Neuronal stem cell (in vitro differentiated cells): ENCODE data around the gene STEAP4.

Experiments used
- DNase-seq: peaks from one replicate; pipeline ENCODE4 v3.0.0-alpha.2; 2013; ENCODE audit warnings: low spot score
- H2AFZ ChIP-seq: one replicate; pipeline ENCODE4 v1.6.1; 2013; ENCODE audit warnings: mild to moderate bottlenecking, low read length, inconsistent platforms
- H2AK5ac ChIP-seq: 2 replicates; pipeline ENCODE4 v1.6.1; 2013; ENCODE audit warnings: low read depth, mild to moderate bottlenecking, inconsistent platforms, low read length, moderate library complexity, mixed read lengths
- H2BK120ac ChIP-seq: 2 replicates; pipeline ENCODE4 v1.6.1; 2013; ENCODE audit warnings: low read depth, mild to moderate bottlenecking, inconsistent platforms, low read length, moderate library complexity, mixed read lengths
- H2BK12ac ChIP-seq: one replicate; pipeline ENCODE4 v1.6.1; 2013; ENCODE audit warnings: low read length, inconsistent platforms
- H2BK15ac ChIP-seq: 2 replicates; pipeline ENCODE4 v1.6.1; 2013; ENCODE audit warnings: mild to moderate bottlenecking, low read length, inconsistent platforms, mixed read lengths
- H2BK5ac ChIP-seq: one replicate; pipeline ENCODE4 v1.6.1; 2013; ENCODE audit warnings: inconsistent platforms, mild to moderate bottlenecking, low read length, moderate library complexity
- H3K14ac ChIP-seq: one replicate; pipeline ENCODE4 v1.6.1; 2013; ENCODE audit warnings: low read length, inconsistent platforms
- H3K18ac ChIP-seq: 2 replicates; pipeline ENCODE4 v1.6.1; 2013; ENCODE audit warnings: low read length, inconsistent platforms
- H3K23ac ChIP-seq: 2 replicates; pipeline ENCODE4 v1.6.1; 2013; ENCODE audit warnings: low read depth, mild to moderate bottlenecking, mixed read lengths, low read length, inconsistent platforms; ENCODE audit not compliant: poor library complexity
- H3K27ac ChIP-seq: replicated peaks from 3 replicates; pipeline ENCODE4 v1.5.1; 2013; ENCODE audit warnings: low read length, inconsistent platforms
- H3K27me3 ChIP-seq, 3 experiments: 2 replicates each; pipeline ENCODE4 v1.6.1; 2013; ENCODE audit warnings: low read length in 3 of 3, mild to moderate bottlenecking in 2 of 3, inconsistent platforms in 1 of 3, low read depth in 1 of 3, mixed read lengths in 1 of 3, moderate library complexity in 1 of 3; ENCODE audit not compliant: control insufficient read depth in 3 of 3, insufficient read depth in 3 of 3
- H3K36me3 ChIP-seq, 2 donors: replicated peaks in 1 of 2; 2 replicates each; pipeline ENCODE4 v1.6.1; 2013; ENCODE audit warnings: low read length in 2 of 2; ENCODE audit not compliant: control insufficient read depth in 2 of 2, insufficient read depth in 2 of 2
- H3K4ac ChIP-seq: 2 replicates; pipeline ENCODE4 v1.6.1; 2013; ENCODE audit warnings: inconsistent platforms, mild to moderate bottlenecking, low read length, moderate library complexity
- H3K4me1 ChIP-seq, 2 donors: 1 replicate in 1 of 2; 2 replicates in 1 of 2; pipeline ENCODE4 v1.6.1; 2013; ENCODE audit warnings: low read length in 2 of 2, low read depth in 1 of 2; ENCODE audit not compliant: control insufficient read depth in 2 of 2, insufficient read depth in 1 of 2
- H3K4me2 ChIP-seq: one replicate; pipeline ENCODE4 v1.6.1; 2013; ENCODE audit warnings: mild to moderate bottlenecking, low read length, inconsistent platforms; ENCODE audit not compliant: insufficient read depth, poor library complexity, severe bottlenecking
- H3K4me3 ChIP-seq, 2 donors: 2 replicates each; pipeline ENCODE4 v1.5.1; 2013; ENCODE audit warnings: low read length in 2 of 2, mild to moderate bottlenecking in 2 of 2, inconsistent platforms in 1 of 2, moderate library complexity in 1 of 2
- H3K79me1 ChIP-seq: one replicate; pipeline ENCODE4 v1.6.1; 2013; ENCODE audit warnings: low read depth, mild to moderate bottlenecking, inconsistent platforms, low read length, moderate library complexity
- H3K9ac ChIP-seq: one replicate; pipeline ENCODE4 v1.6.1; 2013; ENCODE audit warnings: mild to moderate bottlenecking, low read depth, low read length, inconsistent platforms; ENCODE audit not compliant: poor library complexity
- H3K9me3 ChIP-seq, 2 donors: replicated peaks in 1 of 2; 2 replicates each; pipeline versions ENCODE3 to v1.6.1; 2013; ENCODE audit warnings: low read length in 2 of 2, mild to moderate bottlenecking in 2 of 2, inconsistent platforms in 1 of 2, low read depth in 1 of 2, mixed read lengths in 1 of 2, moderate library complexity in 1 of 2; ENCODE audit not compliant: control insufficient read depth in 2 of 2, insufficient read depth in 1 of 2
- H4K8ac ChIP-seq: one replicate; pipeline ENCODE4 v1.6.1; 2013; ENCODE audit warnings: low read depth, mild to moderate bottlenecking, inconsistent platforms, low read length, moderate library complexity
- H4K91ac ChIP-seq: one replicate; pipeline ENCODE4 v1.6.1; 2013; ENCODE audit warnings: low read length, low read depth, mild to moderate bottlenecking, inconsistent platforms; ENCODE audit not compliant: poor library complexity
- WGBS, 2 donors: extraction: QIAGEN DNeasy Blood & Tissue Kit; methylation state at CpG; one replicate each; pipeline ENCODE4 v1.1.7; 2013; ENCODE audit warnings: missing lambda C conversion rate in 2 of 2, mixed read lengths in 1 of 2; ENCODE audit not compliant: insufficient read length in 2 of 2, insufficient replicate concordance in 1 of 2; ENCODE audit errors: extremely low coverage in 2 of 2; 5-methylcytosine and 5-hydroxymethylcytosine counted together

The STEAP4 gene

GRCh38 chr7:88256906-88257305, 49.8 kb downstream of the STEAP4 start:
- Histone ChIP-seq H3K23ac (no peak overlapping the region), H2BK15ac (no peak overlapping the region), H3K79me1 (no peaks in the 10 kb centered on the region), H4K8ac (no peak overlapping the region), H3K14ac (no peak overlapping the region), H4K91ac (no peak overlapping the region), H2BK5ac (no peak overlapping the region), H3K4me1 (no peaks in the 10 kb centered on the region), H2BK120ac (no peak overlapping the region), H3K18ac (no peak overlapping the region), H3K4ac (no peak overlapping the region), H2AFZ (no peak overlapping the region), H2BK12ac (no peak overlapping the region), H3K27me3 (no peaks in the 10 kb centered on the region), H3K27ac (no peak overlapping the region), H3K36me3 (no peaks in the 10 kb centered on the region), H2AK5ac (no peak overlapping the region), H3K9me3 (peaks cover 2 to 3% of the 10 kb centered on the region in 2 donors), H3K4me3 (no peak overlapping the region), H3K9ac (no peak overlapping the region), H3K4me2 (no peak overlapping the region)
- no peak for DNase-seq

GRCh38 chr7:88254721-88255424, 51.8 kb downstream of the STEAP4 start:
- Histone ChIP-seq H3K4me2 (no peak overlapping the region), H3K27me3 (no peaks in the 10 kb centered on the region), H2BK12ac (no peak overlapping the region), H2BK5ac (no peak overlapping the region), H4K91ac (no peak overlapping the region), H2AK5ac (no peak overlapping the region), H2BK15ac (no peak overlapping the region), H3K4ac (peak overlapping the region; percentile 76), H3K36me3 (no peaks in the 10 kb centered on the region), H2AFZ (no peak overlapping the region), H3K18ac (peak overlapping the region; percentile 17), H3K79me1 (no peaks in the 10 kb centered on the region), H3K4me3 (peak overlapping the region in 1 of 2 donors; percentile 27), H3K14ac (no peak overlapping the region), H3K23ac (no peak overlapping the region), H2BK120ac (no peak overlapping the region), H3K9me3 (peaks cover 2 to 3% of the 10 kb centered on the region in 2 donors), H4K8ac (no peak overlapping the region), H3K27ac (no peak overlapping the region), H3K4me1 (no peaks in the 10 kb centered on the region), H3K9ac (no peak overlapping the region)
- no CpG with 5 or more reads among the region's 2 CpGs for WGBS, 2 donors
- no peak for DNase-seq

DNA sequence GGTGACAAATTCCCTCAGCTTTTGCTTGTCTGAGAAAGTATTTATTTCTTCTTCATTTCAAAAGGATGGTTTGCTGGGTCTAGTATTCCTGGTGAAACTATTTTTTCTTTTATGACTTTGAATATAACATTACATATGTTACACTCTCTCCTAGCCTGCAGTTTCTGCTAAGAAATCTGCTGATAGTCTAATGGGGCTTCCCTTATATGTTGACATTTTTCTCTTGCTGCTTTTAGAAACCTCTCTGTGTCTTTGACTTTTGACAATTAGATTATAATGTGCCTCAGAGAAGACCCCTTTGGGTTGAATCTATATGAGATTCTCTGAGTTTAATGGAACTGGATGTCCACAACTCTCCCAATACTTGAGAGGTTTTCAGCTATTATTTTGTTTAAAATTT, 53.1 kb downstream of the STEAP4 start:
- no peak overlapping the region for H2AK5ac ChIP-seq
- H3K36me3 ChIP-seq, result no peaks in the 10 kb centered on the region
- H3K4me3 ChIP-seq, result no peak overlapping the region
- no peak overlapping the region for H3K27ac ChIP-seq
- H3K14ac ChIP-seq, result no peak overlapping the region
- no peaks in the 10 kb centered on the region for H3K4me1 ChIP-seq
- H3K4ac ChIP-seq, result no peak overlapping the region
- H4K8ac ChIP-seq, result no peak overlapping the region
- no peak overlapping the region for H2BK120ac ChIP-seq
- no peak overlapping the region for H3K18ac ChIP-seq
- H3K79me1 ChIP-seq, result no peaks in the 10 kb centered on the region
- no peak overlapping the region for H3K23ac ChIP-seq
- no peak overlapping the region for H2BK12ac ChIP-seq
- no peak overlapping the region for H2BK5ac ChIP-seq
- H3K27me3 ChIP-seq, result no peaks in the 10 kb centered on the region
- no peak for DNase-seq
- H2AFZ ChIP-seq, result no peak overlapping the region
- H2BK15ac ChIP-seq, result no peak overlapping the region
- no peak overlapping the region for H3K9ac ChIP-seq
- no peak overlapping the region for H4K91ac ChIP-seq
- no peak overlapping the region for H3K4me2 ChIP-seq
- peaks cover 2 to 3% of the 10 kb centered on the region in 2 donors for H3K9me3 ChIP-seq

DNA sequence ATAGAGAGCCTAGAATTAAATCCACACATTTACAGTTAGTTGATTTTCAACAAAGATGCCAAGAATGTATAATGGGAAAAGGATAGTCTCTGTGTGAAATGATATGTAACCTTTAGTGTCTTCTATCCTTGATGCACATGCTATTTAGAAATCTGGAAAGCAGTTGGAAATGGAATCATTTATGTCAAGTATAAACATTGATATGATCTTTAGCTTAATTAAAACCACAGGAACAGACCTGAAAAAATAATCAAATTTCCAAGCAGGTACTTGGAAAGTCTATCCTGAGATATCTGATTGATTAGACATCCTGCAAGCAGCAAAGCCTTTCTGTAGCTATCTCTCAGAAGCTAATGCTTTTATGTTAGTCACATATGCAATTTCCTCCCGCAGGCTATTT, 62.4 kb downstream of the STEAP4 start:
- H3K36me3 ChIP-seq, result no peaks in the 10 kb centered on the region
- no peak overlapping the region for H2BK15ac ChIP-seq
- H2BK5ac ChIP-seq, result no peak overlapping the region
- H3K14ac ChIP-seq, result no peak overlapping the region
- no peak overlapping the region for H2BK120ac ChIP-seq
- DNase-seq, result no peak
- no peak overlapping the region for H4K91ac ChIP-seq
- H2BK12ac ChIP-seq, result no peak overlapping the region
- no peak overlapping the region for H2AFZ ChIP-seq
- no peak overlapping the region for H3K4me3 ChIP-seq
- H3K18ac ChIP-seq, result no peak overlapping the region
- no peak overlapping the region for H2AK5ac ChIP-seq
- H3K4me2 ChIP-seq, result no peak overlapping the region
- H3K23ac ChIP-seq, result no peak overlapping the region
- no peak overlapping the region for H3K27ac ChIP-seq
- peaks cover 2 to 3% of the 10 kb centered on the region in 2 donors for H3K4me1 ChIP-seq
- H3K27me3 ChIP-seq, result no peaks in the 10 kb centered on the region
- H3K4ac ChIP-seq, result no peak overlapping the region
- no peak overlapping the region for H4K8ac ChIP-seq
- no peak overlapping the region for H3K9ac ChIP-seq
- H3K9me3 ChIP-seq, result no peaks in the 10 kb centered on the region
- no peaks in the 10 kb centered on the region for H3K79me1 ChIP-seq
- WGBS, 2 donors, result no CpG with 5 or more reads among the region's 1 CpG
